ENCODE results near the gene DNASE1. TPM values are rescaled to one million over a fixed set of nuclear protein-coding genes. Genes with fewer than 3 reads are reported as not detected.

The DNASE1 gene
- total and polyA plus RNA-seq, 4 donors, result 0.77 to 11.6 (median 6.2) TPM

DNA sequence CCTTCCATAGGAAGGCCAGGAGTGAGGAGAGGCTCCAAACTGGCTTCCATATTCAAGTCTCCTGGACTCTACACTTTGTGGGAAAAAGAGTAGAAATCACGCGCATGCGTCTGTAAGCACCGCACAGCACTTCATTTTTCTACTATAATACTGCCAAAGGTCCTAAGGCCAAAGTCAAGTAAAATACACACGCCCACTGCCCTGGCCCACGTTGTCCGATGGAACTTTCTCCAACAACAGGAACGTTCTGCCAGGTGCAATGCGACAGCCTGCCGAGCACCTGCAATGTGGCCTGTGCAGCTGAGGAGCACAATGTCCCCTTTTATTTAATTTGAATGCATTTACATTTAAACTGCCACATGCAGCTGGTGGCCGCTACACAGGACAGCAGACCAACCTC, 23.5 kb downstream of the DNASE1 start:
- peak overlapping the region in 1 of 2 donors; percentile 41 for H3K27ac ChIP-seq (ENCODE audit: low read depth in 1 of 2, low read length in 2 of 2)
- peaks cover 1 to 31% (median 22%) of the 10 kb centered on the region in 4 donors for H3K4me1 ChIP-seq (ENCODE audit: control insufficient read depth in 4 of 4, insufficient read depth in 4 of 4, low read length in 3 of 4)
- TF ChIP-seq RAD21 (IDR thresholded peaks at IDR 0.05) (no peak), SP1 (IDR thresholded peaks at IDR 0.05) (peak; percentile 38), FOXA2 (IDR thresholded peaks at IDR 0.05) (peak; percentile 59), HNF4A (conservative IDR thresholded peaks at IDR 0.05) (peak; percentile 69 to 89), TAF1 (conservative IDR thresholded peaks at IDR 0.05) (no peak), MAX (IDR thresholded peaks at IDR 0.05) (peak; percentile 100), JUND (IDR thresholded peaks at IDR 0.05) (no peak), ZBTB33 (IDR thresholded peaks at IDR 0.05) (no peak), RXRA (IDR thresholded peaks at IDR 0.05) (peak in 1 of 2 donors; percentile 64)
- TF ChIP-seq, protein P1, sequence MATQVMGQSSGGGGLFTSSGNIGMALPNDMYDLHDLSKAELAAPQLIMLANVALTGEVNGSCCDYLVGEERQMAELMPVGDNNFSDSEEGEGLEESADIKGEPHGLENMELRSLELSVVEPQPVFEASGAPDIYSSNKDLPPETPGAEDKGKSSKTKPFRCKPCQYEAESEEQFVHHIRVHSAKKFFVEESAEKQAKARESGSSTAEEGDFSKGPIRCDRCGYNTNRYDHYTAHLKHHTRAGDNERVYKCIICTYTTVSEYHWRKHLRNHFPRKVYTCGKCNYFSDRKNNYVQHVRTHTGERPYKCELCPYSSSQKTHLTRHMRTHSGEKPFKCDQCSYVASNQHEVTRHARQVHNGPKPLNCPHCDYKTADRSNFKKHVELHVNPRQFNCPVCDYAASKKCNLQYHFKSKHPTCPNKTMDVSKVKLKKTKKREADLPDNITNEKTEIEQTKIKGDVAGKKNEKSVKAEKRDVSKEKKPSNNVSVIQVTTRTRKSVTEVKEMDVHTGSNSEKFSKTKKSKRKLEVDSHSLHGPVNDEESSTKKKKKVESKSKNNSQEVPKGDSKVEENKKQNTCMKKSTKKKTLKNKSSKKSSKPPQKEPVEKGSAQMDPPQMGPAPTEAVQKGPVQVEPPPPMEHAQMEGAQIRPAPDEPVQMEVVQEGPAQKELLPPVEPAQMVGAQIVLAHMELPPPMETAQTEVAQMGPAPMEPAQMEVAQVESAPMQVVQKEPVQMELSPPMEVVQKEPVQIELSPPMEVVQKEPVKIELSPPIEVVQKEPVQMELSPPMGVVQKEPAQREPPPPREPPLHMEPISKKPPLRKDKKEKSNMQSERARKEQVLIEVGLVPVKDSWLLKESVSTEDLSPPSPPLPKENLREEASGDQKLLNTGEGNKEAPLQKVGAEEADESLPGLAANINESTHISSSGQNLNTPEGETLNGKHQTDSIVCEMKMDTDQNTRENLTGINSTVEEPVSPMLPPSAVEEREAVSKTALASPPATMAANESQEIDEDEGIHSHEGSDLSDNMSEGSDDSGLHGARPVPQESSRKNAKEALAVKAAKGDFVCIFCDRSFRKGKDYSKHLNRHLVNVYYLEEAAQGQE (IDR thresholded peaks at IDR 0.05), result no peak
- no peak for DNase-seq (ENCODE audit: low spot score)
- H3K36me3 ChIP-seq (ENCODE audit: control insufficient read depth in 4 of 4, insufficient read depth in 3 of 4, low read depth in 1 of 4, low read length in 3 of 4), result peaks cover 10 to 51% (median 16%) of the 10 kb centered on the region in 4 donors
- H3K27me3 ChIP-seq (ENCODE audit: control insufficient read depth in 4 of 4, insufficient read depth in 4 of 4, low read length in 3 of 4), result no peaks in the 10 kb centered on the region
- no peaks in the 10 kb centered on the region for H3K9me3 ChIP-seq (ENCODE audit: control insufficient read depth in 4 of 4, low read length in 3 of 4)
- H3K4me3 ChIP-seq (ENCODE audit: low read depth in 1 of 3, low read length in 3 of 3), result no peak overlapping the region
- no peak overlapping the region for H3K9ac ChIP-seq (ENCODE audit: low read depth in 1 of 2, low read length in 2 of 2)
- WGBS, result 37% methylated on average over 11 of the region's 11 CpGs

GRCh38 chr16:3681206-3681605, 26.7 kb downstream of the DNASE1 start:
- Histone ChIP-seq H3K9ac (ENCODE audit: low read depth in 1 of 2, low read length in 2 of 2) (no peak overlapping the region), H3K4me3 (ENCODE audit: low read depth in 1 of 3, low read length in 3 of 3) (no peak overlapping the region), H3K36me3 (ENCODE audit: control insufficient read depth in 4 of 4, insufficient read depth in 3 of 4, low read depth in 1 of 4, low read length in 3 of 4) (peaks cover 4 to 41% (median 12%) of the 10 kb centered on the region in 4 donors), H3K27me3 (ENCODE audit: control insufficient read depth in 4 of 4, insufficient read depth in 4 of 4, low read length in 3 of 4) (no peaks in the 10 kb centered on the region), H3K27ac (ENCODE audit: low read depth in 1 of 2, low read length in 2 of 2) (no peak overlapping the region), H3K4me1 (ENCODE audit: control insufficient read depth in 4 of 4, insufficient read depth in 4 of 4, low read length in 3 of 4) (peaks cover 1 to 31% (median 19%) of the 10 kb centered on the region in 4 donors), H3K9me3 (ENCODE audit: control insufficient read depth in 4 of 4, low read length in 3 of 4) (no peaks in the 10 kb centered on the region)
- 42% methylated on average over 3 of the region's 3 CpGs for WGBS
- no peak for DNase-seq (ENCODE audit: low spot score)
- TF ChIP-seq RXRA (IDR thresholded peaks at IDR 0.05) (no peak), JUND (IDR thresholded peaks at IDR 0.05) (no peak), CTCF (IDR thresholded peaks at IDR 0.05; ENCODE audit: low read depth, low read length, missing input control) (no peak), NR2F2 (IDR thresholded peaks at IDR 0.05) (no peak), YY1 (IDR thresholded peaks at IDR 0.05) (no peak), TAF1 (conservative IDR thresholded peaks at IDR 0.05) (no peak), FOXA2 (IDR thresholded peaks at IDR 0.05) (no peak), EGR1 (IDR thresholded peaks at IDR 0.05; ENCODE audit: low read depth in 2 of 2) (no peak), FOXA1 (IDR thresholded peaks at IDR 0.05) (no peak), ZBTB33 (IDR thresholded peaks at IDR 0.05) (no peak), HNF4G (IDR thresholded peaks at IDR 0.05) (no peak), GABPA (IDR thresholded peaks at IDR 0.05 in 1 of 2, conservative IDR thresholded peaks at IDR 0.05 in 1 of 2) (no peak), MAX (IDR thresholded peaks at IDR 0.05) (no peak), SP1 (IDR thresholded peaks at IDR 0.05) (no peak), HNF4A (conservative IDR thresholded peaks at IDR 0.05) (no peak)
- TF ChIP-seq, protein P2, sequence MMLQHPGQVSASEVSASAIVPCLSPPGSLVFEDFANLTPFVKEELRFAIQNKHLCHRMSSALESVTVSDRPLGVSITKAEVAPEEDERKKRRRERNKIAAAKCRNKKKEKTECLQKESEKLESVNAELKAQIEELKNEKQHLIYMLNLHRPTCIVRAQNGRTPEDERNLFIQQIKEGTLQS (IDR thresholded peaks at IDR 0.05), result no peak
- TF ChIP-seq, protein P1 (IDR thresholded peaks at IDR 0.05), result no peak
